Measurements from ENCODE around the gene CFAP74.

GRCh38 chr1:1941868-1942752, 61.5 kb downstream of the CFAP74 start:
- TF ChIP-seq, protein P1, sequence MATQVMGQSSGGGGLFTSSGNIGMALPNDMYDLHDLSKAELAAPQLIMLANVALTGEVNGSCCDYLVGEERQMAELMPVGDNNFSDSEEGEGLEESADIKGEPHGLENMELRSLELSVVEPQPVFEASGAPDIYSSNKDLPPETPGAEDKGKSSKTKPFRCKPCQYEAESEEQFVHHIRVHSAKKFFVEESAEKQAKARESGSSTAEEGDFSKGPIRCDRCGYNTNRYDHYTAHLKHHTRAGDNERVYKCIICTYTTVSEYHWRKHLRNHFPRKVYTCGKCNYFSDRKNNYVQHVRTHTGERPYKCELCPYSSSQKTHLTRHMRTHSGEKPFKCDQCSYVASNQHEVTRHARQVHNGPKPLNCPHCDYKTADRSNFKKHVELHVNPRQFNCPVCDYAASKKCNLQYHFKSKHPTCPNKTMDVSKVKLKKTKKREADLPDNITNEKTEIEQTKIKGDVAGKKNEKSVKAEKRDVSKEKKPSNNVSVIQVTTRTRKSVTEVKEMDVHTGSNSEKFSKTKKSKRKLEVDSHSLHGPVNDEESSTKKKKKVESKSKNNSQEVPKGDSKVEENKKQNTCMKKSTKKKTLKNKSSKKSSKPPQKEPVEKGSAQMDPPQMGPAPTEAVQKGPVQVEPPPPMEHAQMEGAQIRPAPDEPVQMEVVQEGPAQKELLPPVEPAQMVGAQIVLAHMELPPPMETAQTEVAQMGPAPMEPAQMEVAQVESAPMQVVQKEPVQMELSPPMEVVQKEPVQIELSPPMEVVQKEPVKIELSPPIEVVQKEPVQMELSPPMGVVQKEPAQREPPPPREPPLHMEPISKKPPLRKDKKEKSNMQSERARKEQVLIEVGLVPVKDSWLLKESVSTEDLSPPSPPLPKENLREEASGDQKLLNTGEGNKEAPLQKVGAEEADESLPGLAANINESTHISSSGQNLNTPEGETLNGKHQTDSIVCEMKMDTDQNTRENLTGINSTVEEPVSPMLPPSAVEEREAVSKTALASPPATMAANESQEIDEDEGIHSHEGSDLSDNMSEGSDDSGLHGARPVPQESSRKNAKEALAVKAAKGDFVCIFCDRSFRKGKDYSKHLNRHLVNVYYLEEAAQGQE (IDR thresholded peaks at IDR 0.05; ENCODE audit: low read depth): no peak
- TF ChIP-seq CREB1 (IDR thresholded peaks at IDR 0.05; ENCODE audit: low read depth): no peak
- TF ChIP-seq, protein P2, sequence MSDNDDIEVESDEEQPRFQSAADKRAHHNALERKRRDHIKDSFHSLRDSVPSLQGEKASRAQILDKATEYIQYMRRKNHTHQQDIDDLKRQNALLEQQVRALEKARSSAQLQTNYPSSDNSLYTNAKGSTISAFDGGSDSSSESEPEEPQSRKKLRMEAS (IDR thresholded peaks at IDR 0.05): no peak
- TF ChIP-seq YY1 (IDR thresholded peaks at IDR 0.05; ENCODE audit: low read depth): no peak
- TF ChIP-seq CEBPB (IDR thresholded peaks at IDR 0.05): no peak
- TF ChIP-seq EP300 (IDR thresholded peaks at IDR 0.05; ENCODE audit: borderline replicate concordance): no peak
- TF ChIP-seq TAF1 (IDR thresholded peaks at IDR 0.05; ENCODE audit: low read depth): no peak
- TF ChIP-seq TEAD4 (IDR thresholded peaks at IDR 0.05): no peak
